Astrocyte of the spinal cord (primary cell): ENCODE results near the gene KRT72.

Experiments used
- DNase-seq: peaks from one replicate; pipeline ENCODE4 v3.0.0; 2011; ENCODE audit warnings: low read depth, low spot score
- H3K4me3 ChIP-seq: 2 replicates; pipeline ENCODE4 v1.5.1; 2011; ENCODE audit warnings: low read depth, mild to moderate bottlenecking, low read length, moderate library complexity
- CTCF ChIP-seq: IDR thresholded peaks from 2 replicates; pipeline ENCODE4 v1.5.1; 2012; ENCODE audit warnings: low read depth, mild to moderate bottlenecking, low read length, inconsistent platforms
- in situ Hi-C: cut with HindIII; loops from 2 replicates; pipeline ENCODE4 v1.10.0; 2017; ENCODE audit warnings: low sequenced_read_pairs

The KRT72 gene

GRCh38 chr12:52636592-52637258 lies 35.5 kb upstream of the KRT72 start:
- TF ChIP-seq CTCF, result no peak
- in situ Hi-C loops, result no loop called here
- H3K4me3 ChIP-seq, result no peak overlapping the region
- DNase-seq, result no peak

GRCh38 chr12:52636189-52636588 lies 34.9 kb upstream of the KRT72 start:
- TF ChIP-seq CTCF, result no peak
- no peak for DNase-seq
- no peak overlapping the region for H3K4me3 ChIP-seq
- in situ Hi-C loops, result no loop called here

GRCh38 chr12:52634266-52635056 lies 33.2 kb upstream of the KRT72 start:
- TF ChIP-seq CTCF, result no peak
- no peak for DNase-seq
- no peak overlapping the region for H3K4me3 ChIP-seq
- in situ Hi-C loops, result no loop called here

- in situ Hi-C loops, result no loop called here
- no peak for TF ChIP-seq CTCF
- H3K4me3 ChIP-seq, result no peak overlapping the region
- DNase-seq, result no peak
Measured at GRCh38 chr12:52633383-52633782, 32.1 kb upstream of the KRT72 start.

- in situ Hi-C loops, result no loop called here
- no peak for TF ChIP-seq CTCF
- no peak overlapping the region for H3K4me3 ChIP-seq
- no peak for DNase-seq
Measured at GRCh38 chr12:52632656-52633055, 31.4 kb upstream of the KRT72 start.

GRCh38 chr12:52631676-52632459 lies 30.6 kb upstream of the KRT72 start:
- in situ Hi-C loops, result no loop called here
- no peak overlapping the region for H3K4me3 ChIP-seq
- no peak for DNase-seq
- TF ChIP-seq CTCF, result no peak
